GM13977 (cell line): ENCODE measurements around the gene CCDC82.

Experiments used
- DNase-seq: peaks from one replicate; pipeline ENCODE4 v3.0.0; 2012; ENCODE audit warnings: low spot score
- CTCF ChIP-seq: IDR thresholded peaks from 2 replicates; pipeline ENCODE4 v1.5.1; 2012; ENCODE audit warnings: mild to moderate bottlenecking, control low read depth; ENCODE audit not compliant: insufficient read depth; ENCODE audit errors: extremely low read depth, missing control alignments
- in situ Hi-C: fragments of 300-500 bp; cut with MboI; formaldehyde crosslinking; loops from one replicate; pipeline ENCODE4 v1.12.0; 2022; ENCODE audit warnings: low sequenced_read_pairs, low pct_unique_long_range_greater_than_20kb, mixed read lengths, inconsistent platforms; ENCODE audit not compliant: unreplicated experiment

The CCDC82 gene

GRCh38 chr11:96314326-96315020 is 75.2 kb downstream of the CCDC82 start:
- in situ Hi-C loops, result no loop called here
- DNase-seq, result no peak
- TF ChIP-seq CTCF, result no peak

- DNase-seq, result no peak
- in situ Hi-C loops, result no loop called here
- TF ChIP-seq CTCF, result no peak
Measured at GRCh38 chr11:96313163-96313562, 76.5 kb downstream of the CCDC82 start.

- in situ Hi-C loops, result no loop called here
- no peak for DNase-seq
- no peak for TF ChIP-seq CTCF
Measured at GRCh38 chr11:96311120-96311568, 78.6 kb downstream of the CCDC82 start.

GRCh38 chr11:96310236-96310635 is 79.5 kb downstream of the CCDC82 start:
- no peak for TF ChIP-seq CTCF
- in situ Hi-C loops, result no loop called here
- DNase-seq, result no peak

- TF ChIP-seq CTCF, result no peak
- no peak for DNase-seq
- in situ Hi-C loops, result no loop called here
Measured at GRCh38 chr11:96309643-96310017, 80.1 kb downstream of the CCDC82 start.

GRCh38 chr11:96309016-96309642 is 80.6 kb downstream of the CCDC82 start:
- DNase-seq, result no peak
- in situ Hi-C loops, result no loop called here
- TF ChIP-seq CTCF, result no peak

GRCh38 chr11:96307776-96308140 is 82.0 kb downstream of the CCDC82 start:
- in situ Hi-C loops, result no loop called here
- DNase-seq, result no peak

More at GRCh38 chr11:96307776-96308140, 82.0 kb downstream of the CCDC82 start:
- no peak for TF ChIP-seq CTCF
